Activated CD8-positive, alpha-beta memory T cell treated with anti-CD3 and anti-CD28 coated beads for 24 hours (primary cell): Measurements from ENCODE around the gene TBC1D4.

ENCODE experiments used
- DNase-seq: peaks from one replicate; pipeline ENCODE4 v3.0.0-alpha.2; 2020

TBC1D4 gene

GRCh38 chr13:75482070-75482819 is at the start of gene TBC1D4:
TSS of gene TBC1D4 (minus strand) at chr13:75482169. CDS start at chr13:75481767, 402 bp downstream.
- DNase-seq = peak; percentile 77

- DNase-seq = no peak
Measured at GRCh38 chr13:75530549-75530961, 48.6 kb upstream of the TBC1D4 start.

DNA sequence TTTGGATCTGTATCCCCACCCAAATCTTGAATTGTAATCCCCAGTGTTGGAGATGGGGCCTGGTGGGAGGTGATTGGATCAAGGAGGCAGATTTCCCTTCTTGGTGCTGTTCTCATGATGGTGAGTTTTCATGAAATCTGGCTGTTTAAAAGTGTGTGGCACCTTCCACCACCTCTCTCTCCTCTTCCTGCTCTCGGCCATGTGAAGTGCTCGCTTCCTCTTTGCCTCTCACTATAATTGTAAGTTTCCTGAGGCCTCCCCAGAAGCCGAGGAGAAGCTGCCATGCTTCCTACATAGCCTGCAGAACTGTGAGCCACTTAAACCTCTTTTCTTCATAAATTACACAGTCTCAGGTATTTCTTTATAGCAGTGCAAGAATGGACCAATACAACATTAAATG is 40.0 kb upstream of the TBC1D4 start:
- no peak for DNase-seq

DNA sequence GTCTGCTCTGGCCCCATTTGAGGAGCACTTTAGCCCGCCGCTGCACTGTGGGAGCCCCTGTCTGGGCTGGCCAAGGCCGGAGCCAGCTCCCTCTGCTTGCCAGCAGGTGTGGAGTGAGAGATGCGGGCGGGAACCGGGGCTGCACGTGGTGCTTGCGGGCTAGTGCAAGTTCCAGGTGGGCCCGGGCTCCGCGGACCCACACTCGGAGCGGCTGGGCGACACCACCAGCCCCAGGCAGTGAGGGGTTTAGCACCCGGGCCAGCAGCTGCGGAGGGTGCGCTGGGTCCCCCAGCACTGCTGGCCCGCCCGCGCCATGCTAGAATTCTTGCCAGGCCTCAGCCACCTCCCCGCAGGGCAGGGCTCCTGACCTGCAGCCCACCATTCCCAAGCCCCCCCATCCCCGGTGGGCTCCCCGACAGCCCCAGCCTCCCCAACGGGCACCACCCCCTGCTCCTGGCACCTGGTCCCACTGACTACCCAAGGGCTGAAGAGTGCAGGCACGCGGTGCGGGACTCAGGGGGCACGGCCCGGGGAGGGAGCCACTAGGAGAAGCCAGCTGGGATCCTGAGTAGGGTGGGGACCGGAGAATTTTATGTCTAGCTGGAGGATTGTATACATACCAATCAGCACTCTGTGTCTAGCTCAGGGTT is 36.6 kb upstream of the TBC1D4 start:
- DNase-seq = no peak

GRCh38 chr13:75514080-75514995 is 32.4 kb upstream of the TBC1D4 start:
- DNase-seq = no peak

DNA sequence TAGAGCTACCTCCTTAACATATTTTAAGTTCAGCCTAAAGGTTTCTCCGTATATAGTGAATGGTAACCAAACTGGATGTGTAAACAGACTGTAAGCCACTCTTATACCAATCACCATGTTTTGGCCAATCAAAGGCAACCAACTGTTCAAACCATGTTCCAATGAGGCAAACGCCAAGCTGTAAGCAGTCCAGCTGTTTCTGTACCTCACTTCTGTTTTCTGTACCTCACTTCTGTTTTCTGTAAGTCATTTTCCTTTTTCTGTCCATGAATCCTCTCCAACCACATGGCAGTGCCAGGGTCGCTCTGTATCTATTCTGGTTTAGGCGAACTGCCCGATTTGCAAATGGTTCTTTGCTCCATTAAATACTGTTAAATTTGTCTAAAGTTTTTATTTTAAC is 31.3 kb upstream of the TBC1D4 start:
- no peak for DNase-seq

GRCh38 chr13:75512253-75512652 is 30.3 kb upstream of the TBC1D4 start:
- no peak for DNase-seq

DNA sequence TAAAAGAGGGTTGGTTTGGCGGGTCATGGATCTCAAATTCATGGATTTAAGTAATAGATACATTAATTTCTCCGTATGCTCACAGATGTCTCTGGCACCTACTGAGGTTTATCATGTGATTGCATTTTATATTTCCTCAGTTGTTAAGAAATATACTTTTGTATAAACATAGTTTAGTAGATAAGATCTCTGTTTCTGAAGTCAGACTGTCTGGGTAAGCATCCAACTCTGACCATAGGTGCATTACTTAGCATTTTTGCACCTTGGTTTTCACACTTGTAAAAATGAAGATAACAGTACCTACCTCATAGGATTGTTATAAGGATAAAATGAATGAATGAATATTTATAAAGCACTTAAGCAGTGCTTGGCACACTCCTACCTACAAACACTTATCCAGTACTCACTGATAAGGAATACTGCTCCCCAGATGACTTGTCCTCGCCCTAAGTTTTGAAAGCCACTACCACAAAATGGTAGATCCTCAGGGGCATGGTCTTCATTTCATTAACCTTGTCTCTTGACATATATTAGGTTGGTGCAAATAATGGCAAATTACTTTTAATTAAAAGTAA is 29.2 kb upstream of the TBC1D4 start:
- DNase-seq = no peak

GRCh38 chr13:75508002-75508548 is 26.1 kb upstream of the TBC1D4 start:
- DNase-seq = no peak

GRCh38 chr13:75507027-75508001 is 25.3 kb upstream of the TBC1D4 start:
- DNase-seq = no peak

GRCh38 chr13:75506018-75506417 is 24.0 kb upstream of the TBC1D4 start:
- no peak for DNase-seq

- DNase-seq = no peak
Measured at GRCh38 chr13:75505327-75505726, 23.4 kb upstream of the TBC1D4 start.

- DNase-seq = no peak
Measured at GRCh38 chr13:75495938-75496337, 14.0 kb upstream of the TBC1D4 start.

GRCh38 chr13:75494491-75494890 is 12.5 kb upstream of the TBC1D4 start:
- no peak for DNase-seq

- DNase-seq = no peak
Measured at GRCh38 chr13:75493156-75493555, 11.2 kb upstream of the TBC1D4 start.

DNA sequence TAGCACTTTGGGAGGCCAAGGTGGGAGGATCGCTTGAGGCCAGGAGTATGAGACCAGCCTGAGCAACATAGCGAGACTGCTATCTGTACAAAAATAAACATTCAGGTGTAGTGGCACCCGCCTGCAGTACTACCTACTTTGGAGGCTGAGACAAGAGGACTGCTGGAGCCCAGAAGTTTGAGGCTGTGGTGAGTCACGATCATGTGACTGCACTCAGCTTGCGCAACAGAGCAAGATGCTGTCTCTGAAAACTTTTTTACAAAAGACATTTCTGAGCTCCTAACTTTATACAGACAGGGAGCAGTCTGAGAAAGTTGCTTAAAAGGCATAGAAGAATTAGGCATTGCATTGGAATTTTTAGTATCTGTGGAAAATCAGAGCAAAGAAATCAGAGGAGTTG is 10.4 kb upstream of the TBC1D4 start:
- no peak for DNase-seq

DNA sequence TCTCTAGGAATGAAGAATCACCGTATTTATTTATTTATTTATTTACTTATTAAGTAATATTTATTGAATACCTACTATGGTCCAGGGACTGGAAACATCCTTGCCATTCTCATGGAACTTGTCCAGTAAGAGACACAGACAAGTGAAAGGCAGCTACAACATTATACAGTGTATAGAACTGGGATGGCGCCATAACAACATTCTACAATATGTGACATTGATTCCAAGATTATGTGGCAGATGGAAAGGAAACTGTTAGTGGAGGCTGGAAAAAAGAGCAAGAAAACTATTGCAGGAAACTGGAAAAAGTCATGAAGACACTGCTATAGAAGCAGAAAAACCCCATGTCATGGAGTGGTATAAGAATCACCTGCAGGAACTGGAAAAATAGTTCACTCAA is 9.4 kb upstream of the TBC1D4 start:
- no peak for DNase-seq

DNA sequence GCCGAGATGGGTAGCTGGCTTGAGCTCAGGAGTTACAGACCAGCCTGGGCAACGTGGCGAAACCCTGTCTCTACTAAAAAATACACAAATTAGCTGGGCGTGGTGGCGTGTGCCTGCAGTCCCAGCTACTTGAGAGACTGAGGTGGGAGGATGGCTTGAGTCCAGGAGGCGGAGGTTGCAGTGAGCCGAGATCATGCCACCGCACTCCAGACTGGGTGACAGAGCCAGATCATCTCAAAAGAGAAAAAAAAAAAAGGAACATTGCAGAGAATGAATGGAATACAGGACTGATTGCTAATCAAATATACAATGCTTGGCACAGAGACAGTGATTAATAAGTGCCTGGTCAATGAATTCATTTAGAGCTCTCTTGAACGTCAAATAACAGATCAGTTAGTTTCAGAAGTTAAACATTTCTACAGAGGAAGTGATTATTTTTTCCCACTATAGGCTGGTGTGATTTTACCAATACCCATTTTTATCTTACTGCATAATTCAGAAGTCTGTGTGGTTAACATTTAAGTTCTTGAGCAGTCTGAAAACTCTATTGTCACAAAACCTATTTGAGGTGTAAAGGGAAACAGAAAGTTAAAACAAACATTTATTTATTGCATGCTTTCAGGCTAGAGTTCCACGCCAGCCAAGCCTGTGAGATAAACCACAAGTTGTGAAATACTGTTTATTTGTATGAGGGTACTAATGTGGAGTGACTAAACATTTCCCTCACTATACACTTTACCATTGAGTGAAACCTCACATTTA is 7.7 kb upstream of the TBC1D4 start:
- DNase-seq = no peak

DNA sequence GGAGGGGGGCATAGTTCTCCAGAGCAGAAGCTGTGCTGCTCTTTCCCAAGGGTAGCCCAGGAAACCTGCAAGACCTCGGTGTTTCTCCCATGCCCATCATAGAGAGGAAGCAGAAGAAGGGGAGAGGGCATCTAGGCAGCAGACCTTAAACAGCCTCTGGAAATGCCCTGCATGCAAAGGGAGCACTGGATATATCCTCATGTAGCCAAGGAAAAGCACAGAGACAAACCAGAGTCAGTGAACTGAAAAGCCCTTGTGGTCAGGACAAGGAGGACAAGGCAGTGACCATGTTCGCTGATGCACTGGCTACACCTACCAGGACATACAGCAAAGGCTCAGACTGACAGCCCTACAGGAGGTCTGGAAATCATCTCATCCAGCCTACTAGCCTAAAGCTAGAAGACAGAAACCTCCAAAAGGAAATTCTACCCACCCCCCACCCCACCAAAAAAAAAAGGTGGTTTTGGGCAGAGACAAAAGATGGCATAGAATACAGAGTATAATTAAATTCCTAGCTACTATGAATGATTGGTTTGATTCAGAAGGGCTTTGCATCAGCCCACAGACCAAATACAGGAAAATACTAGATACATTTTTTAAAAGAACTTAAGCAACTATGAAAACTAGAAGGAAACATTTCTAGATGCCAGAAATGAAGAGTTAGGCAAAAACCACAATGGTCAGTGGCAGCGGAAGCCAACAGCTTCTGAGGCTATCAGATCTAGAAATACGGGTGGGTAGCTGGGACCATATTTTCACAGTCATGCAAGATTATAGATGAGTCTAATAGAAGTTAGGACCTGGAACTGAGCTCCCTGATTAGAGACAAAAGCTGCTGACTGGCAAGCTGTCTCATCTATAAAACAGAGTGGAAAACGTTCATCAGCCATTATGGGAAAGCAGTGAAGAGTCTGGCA is 4.4 kb upstream of the TBC1D4 start:
- DNase-seq = no peak
